NCI-H146 treated with DMSO at 0.1 percent for 48 hours (cell line): ENCODE measurements around the gene DFFB.

Experiments used
- DNase-seq: peaks from one replicate; lab custom pipeline; 2025; ENCODE audit not compliant: unreplicated experiment; lab: John Stamatoyannopoulos, UW

The DFFB gene

GRCh38 chr1:3924186-3924824 lies 67.0 kb downstream of the DFFB start:
- no peak for DNase-seq

- DNase-seq, result peak; percentile 27
These were observed 67.5 kb downstream of the DFFB start for GRCh38 chr1:3924825-3925220.

- no peak for DNase-seq
These were observed 68.0 kb downstream of the DFFB start for GRCh38 chr1:3925256-3925655.

GRCh38 chr1:3925762-3926161 lies 68.5 kb downstream of the DFFB start:
- no peak for DNase-seq

- no peak for DNase-seq
These were observed 69.7 kb downstream of the DFFB start for GRCh38 chr1:3926956-3927355.

GRCh38 chr1:3928586-3928985 lies 71.3 kb downstream of the DFFB start:
- DNase-seq, result no peak

- no peak for DNase-seq
These were observed 71.8 kb downstream of the DFFB start for GRCh38 chr1:3929126-3929525.

- no peak for DNase-seq
These were observed 73.2 kb downstream of the DFFB start for GRCh38 chr1:3930301-3931006.

GRCh38 chr1:3931007-3931912 lies 74.0 kb downstream of the DFFB start:
- DNase-seq, result no peak

- no peak for DNase-seq
These were observed 75.1 kb downstream of the DFFB start for GRCh38 chr1:3932156-3932919.
